K562 (cell line): Measurements from ENCODE around the gene TMEM245. TPM values are rescaled to one million over a fixed set of nuclear protein-coding genes. Genes with fewer than 3 reads are reported as not detected.

ENCODE experiments used
- BRF1 ChIP-seq: IDR thresholded peaks from 3 replicates; pipeline ENCODE4 v1.6.1; 2011; ENCODE audit warnings: borderline replicate concordance, mild to moderate bottlenecking; ENCODE audit not compliant: insufficient read length; ENCODE audit errors: extremely low read depth
- COPS2 ChIP-seq: fragments of 450-650 bp; conservative IDR thresholded peaks from 2 replicates; pipeline ENCODE4 v1.6.1; 2016; ENCODE audit warnings: mild to moderate bottlenecking, moderate library complexity
- ETV6 ChIP-seq, 3 experiments: fragments of 150-350 bp in 1 of 3; sonication (generic) in 1 of 3; formaldehyde crosslinking in 1 of 3; IDR thresholded peaks; 2 replicates each; pipeline versions ENCODE4 v1.6.1 to v1.8.0; 2014 to 2022; ENCODE audit warnings: borderline replicate concordance in 2 of 3, low read depth in 2 of 3, antibody characterized with exemption in 1 of 3, low read length in 1 of 3, mild to moderate bottlenecking in 1 of 3, missing genetic modification reagents in 1 of 3
- L3MBTL2 ChIP-seq: fragments of 450-650 bp; IDR thresholded peaks from 2 replicates; pipeline ENCODE4 v1.6.1; 2016; ENCODE audit warnings: mild to moderate bottlenecking, moderate library complexity
- NCOR1 ChIP-seq: fragments of 450-650 bp; IDR thresholded peaks from 2 replicates; pipeline ENCODE4 v1.6.1; 2016; ENCODE audit warnings: mild to moderate bottlenecking, moderate library complexity
- POLR2B ChIP-seq: fragments of 450-650 bp; IDR thresholded peaks from 2 replicates; pipeline ENCODE4 v1.6.1; 2018; ENCODE audit warnings: low read depth; ENCODE audit not compliant: partially characterized antibody
- SAFB ChIP-seq: fragments of 200-400 bp; formaldehyde crosslinking; IDR thresholded peaks from 2 replicates; pipeline ENCODE4 v1.6.1; 2017; ENCODE audit warnings: low read depth, low read length, borderline replicate concordance
- SIN3A ChIP-seq, 2 experiments: fragments of 150-350 bp in 1 of 2; IDR thresholded peaks; 2 replicates each; pipeline ENCODE4 v1.6.1; 2011 to 2016; ENCODE audit warnings: borderline replicate concordance in 2 of 2, low read depth in 2 of 2, low read length in 2 of 2, mild to moderate bottlenecking in 2 of 2, moderate library complexity in 2 of 2; ENCODE audit not compliant: control insufficient read depth in 1 of 2
- SIX5 ChIP-seq, 2 experiments: IDR thresholded peaks; 2 replicates each; pipeline ENCODE4 v1.6.1; 2011; ENCODE audit warnings: low read length in 2 of 2, borderline replicate concordance in 1 of 2, low read depth in 1 of 2, mild to moderate bottlenecking in 1 of 2, moderate library complexity in 1 of 2; ENCODE audit not compliant: insufficient read depth in 1 of 2
- XRCC4 ChIP-seq: IDR thresholded peaks from one replicate; pipeline ENCODE4 v1.6.1; 2011; ENCODE audit not compliant: insufficient read depth, insufficient read length; ENCODE audit errors: extremely low read depth
- ZNF12 ChIP-seq: sonication (generic); formaldehyde crosslinking; IDR thresholded peaks from 2 replicates; pipeline ENCODE4 v1.4.0; 2020; ENCODE audit warnings: mild to moderate bottlenecking, missing genetic modification reagents
- ZNF507 ChIP-seq: conservative IDR thresholded peaks from 2 replicates; pipeline ENCODE4 v1.6.1; 2017; ENCODE audit warnings: missing genetic modification characterization, missing compliant biosample characterization
- polyA plus RNA-seq, 8 experiments: library from polyadenylated mRNA; depleted of rRNA in 4 of 8; stranded (reverse) in 5 of 8; unstranded in 3 of 8; fragments of >200 nt; fragmentation: Nextera tagmentation in 2 of 8; fragmentation: Illumina TruSeq in 1 of 8; extraction: Ambion mirVana in 2 of 8; extraction: Trizol in 1 of 8; gene quantifications; 2 replicates each; pipeline versions ENCODE4 v1.2.1 to v1.2.3, GENCODE V29; 2011 to 2014; ENCODE audit warnings: inconsistent platforms in 1 of 8, missing spikeins in 1 of 8
- total RNA-seq, 7 experiments: library from RNA; depleted of rRNA in 6 of 7; stranded (reverse); fragments of >200 nt in 6 of 7; fragmentation: Illumina TruSeq in 2 of 7; extraction: Trizol in 2 of 7; gene quantifications; 2 replicates each; pipeline versions ENCODE4 v1.2.1 to v1.2.3, GENCODE V29; 2011 to 2021; ENCODE audit warnings: low replicate concordance in 1 of 7
- TF ChIP-seq, protein P1 (sequence below): IDR thresholded peaks from 3 replicates; pipeline ENCODE4 v1.6.1; 2011; ENCODE audit warnings: borderline replicate concordance, mild to moderate bottlenecking, moderate library complexity; ENCODE audit not compliant: insufficient read length; ENCODE audit errors: extremely low read depth
- TF ChIP-seq, protein P2 (sequence below): sonication (generic); formaldehyde crosslinking; IDR thresholded peaks from 2 replicates; pipeline ENCODE4 v1.8.1; 2023; ENCODE audit warnings: mild to moderate bottlenecking, missing genetic modification reagents
- TF ChIP-seq, protein P3 (sequence below): fragments of 450-650 bp; formaldehyde crosslinking; IDR thresholded peaks from 2 replicates; pipeline ENCODE4 v1.4.0; 2020; ENCODE audit warnings: mild to moderate bottlenecking, moderate library complexity
- TF ChIP-seq, protein P4 (sequence below), 2 experiments: fragments of 450-650 bp in 1 of 2; sonication (generic) in 1 of 2; formaldehyde crosslinking in 1 of 2; IDR thresholded peaks in 1 of 2; conservative IDR thresholded peaks in 1 of 2; 2 replicates each; pipeline versions ENCODE4 v1.6.1 to v1.8.1; 2016 to 2023; ENCODE audit warnings: mild to moderate bottlenecking in 2 of 2, moderate library complexity in 2 of 2, inconsistent platforms in 1 of 2, missing genetic modification reagents in 1 of 2

Gene TMEM245
- total and polyA plus RNA-seq, 9 of the 15 experiments (the other 6 are each of a cell fraction or from before 2014, with no cell fraction given), result 8.5 to 43.2 (median 24.3) TPM

DNA sequence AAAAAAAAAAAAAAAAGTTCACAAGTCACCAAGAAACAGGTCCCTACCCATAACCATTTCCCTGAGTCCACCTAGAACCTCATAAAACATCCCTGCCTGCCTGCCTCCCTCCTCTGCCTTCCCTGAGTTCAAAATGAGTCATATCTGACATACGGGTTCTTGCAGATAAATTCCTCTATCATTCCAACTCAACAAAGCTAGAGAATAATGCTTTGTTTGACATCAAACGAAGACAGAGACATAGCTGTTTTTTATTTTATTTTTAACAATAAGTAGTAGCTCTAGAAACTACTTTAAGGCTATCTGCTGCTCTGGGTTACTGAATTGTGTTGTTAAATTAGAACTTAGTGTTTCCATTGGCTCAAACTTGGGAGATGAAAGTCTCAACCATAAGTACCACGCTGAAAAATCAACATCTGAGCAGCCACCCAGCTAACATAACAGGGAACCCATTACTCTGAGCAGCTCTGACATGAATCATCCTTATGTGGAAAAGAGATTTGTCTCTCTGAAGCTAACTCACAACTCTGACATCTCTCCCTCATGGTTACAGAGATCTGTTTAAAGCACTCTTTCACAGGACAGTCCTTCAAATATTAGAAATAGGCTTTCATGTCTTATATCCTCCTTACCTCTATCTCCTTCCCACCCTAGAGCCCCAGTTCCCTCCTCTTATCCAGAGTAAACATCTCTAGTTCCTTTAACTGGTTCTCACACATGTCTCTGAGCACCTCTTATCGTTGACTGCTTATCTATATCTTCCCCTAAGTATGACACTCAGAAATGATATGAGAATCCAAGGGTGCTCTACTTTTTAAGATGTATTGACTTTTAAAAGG is 12.1 kb downstream of the TMEM245 start (continued):
- TF ChIP-seq, protein P1, sequence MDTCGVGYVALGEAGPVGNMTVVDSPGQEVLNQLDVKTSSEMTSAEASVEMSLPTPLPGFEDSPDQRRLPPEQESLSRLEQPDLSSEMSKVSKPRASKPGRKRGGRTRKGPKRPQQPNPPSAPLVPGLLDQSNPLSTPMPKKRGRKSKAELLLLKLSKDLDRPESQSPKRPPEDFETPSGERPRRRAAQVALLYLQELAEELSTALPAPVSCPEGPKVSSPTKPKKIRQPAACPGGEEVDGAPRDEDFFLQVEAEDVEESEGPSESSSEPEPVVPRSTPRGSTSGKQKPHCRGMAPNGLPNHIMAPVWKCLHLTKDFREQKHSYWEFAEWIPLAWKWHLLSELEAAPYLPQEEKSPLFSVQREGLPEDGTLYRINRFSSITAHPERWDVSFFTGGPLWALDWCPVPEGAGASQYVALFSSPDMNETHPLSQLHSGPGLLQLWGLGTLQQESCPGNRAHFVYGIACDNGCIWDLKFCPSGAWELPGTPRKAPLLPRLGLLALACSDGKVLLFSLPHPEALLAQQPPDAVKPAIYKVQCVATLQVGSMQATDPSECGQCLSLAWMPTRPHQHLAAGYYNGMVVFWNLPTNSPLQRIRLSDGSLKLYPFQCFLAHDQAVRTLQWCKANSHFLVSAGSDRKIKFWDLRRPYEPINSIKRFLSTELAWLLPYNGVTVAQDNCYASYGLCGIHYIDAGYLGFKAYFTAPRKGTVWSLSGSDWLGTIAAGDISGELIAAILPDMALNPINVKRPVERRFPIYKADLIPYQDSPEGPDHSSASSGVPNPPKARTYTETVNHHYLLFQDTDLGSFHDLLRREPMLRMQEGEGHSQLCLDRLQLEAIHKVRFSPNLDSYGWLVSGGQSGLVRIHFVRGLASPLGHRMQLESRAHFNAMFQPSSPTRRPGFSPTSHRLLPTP, result no peak
- TF ChIP-seq, protein P2, sequence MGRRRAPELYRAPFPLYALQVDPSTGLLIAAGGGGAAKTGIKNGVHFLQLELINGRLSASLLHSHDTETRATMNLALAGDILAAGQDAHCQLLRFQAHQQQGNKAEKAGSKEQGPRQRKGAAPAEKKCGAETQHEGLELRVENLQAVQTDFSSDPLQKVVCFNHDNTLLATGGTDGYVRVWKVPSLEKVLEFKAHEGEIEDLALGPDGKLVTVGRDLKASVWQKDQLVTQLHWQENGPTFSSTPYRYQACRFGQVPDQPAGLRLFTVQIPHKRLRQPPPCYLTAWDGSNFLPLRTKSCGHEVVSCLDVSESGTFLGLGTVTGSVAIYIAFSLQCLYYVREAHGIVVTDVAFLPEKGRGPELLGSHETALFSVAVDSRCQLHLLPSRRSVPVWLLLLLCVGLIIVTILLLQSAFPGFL (CRISPR knock-in tag), result no peak
- TF ChIP-seq BRF1, result no peak
- TF ChIP-seq POLR2B, result no peak
- TF ChIP-seq COPS2, result no peak
- TF ChIP-seq ZNF507 (tag), result no peak
- peak in 1 of 2 experiments; percentile 68; a peak in 2 of 4 replicates for TF ChIP-seq ETV6 (IDR thresholded peaks at IDR 0.05; ENCODE audit: borderline replicate concordance in 1 of 2, low read depth in 2 of 2, low read length in 1 of 2)
- TF ChIP-seq ETV6 (CRISPR knock-in tag; IDR thresholded peaks at IDR 0.05; ENCODE audit: borderline replicate concordance), result no peak
- no peak for TF ChIP-seq SAFB
- TF ChIP-seq NCOR1, result peak; percentile 78
- peak; percentile 47 for TF ChIP-seq L3MBTL2
- no peak for TF ChIP-seq SIX5 (IDR thresholded peaks at IDR 0.05; ENCODE audit: borderline replicate concordance in 1 of 2, insufficient read depth in 1 of 2, low read depth in 1 of 2, low read length in 2 of 2)
- TF ChIP-seq, protein P3, sequence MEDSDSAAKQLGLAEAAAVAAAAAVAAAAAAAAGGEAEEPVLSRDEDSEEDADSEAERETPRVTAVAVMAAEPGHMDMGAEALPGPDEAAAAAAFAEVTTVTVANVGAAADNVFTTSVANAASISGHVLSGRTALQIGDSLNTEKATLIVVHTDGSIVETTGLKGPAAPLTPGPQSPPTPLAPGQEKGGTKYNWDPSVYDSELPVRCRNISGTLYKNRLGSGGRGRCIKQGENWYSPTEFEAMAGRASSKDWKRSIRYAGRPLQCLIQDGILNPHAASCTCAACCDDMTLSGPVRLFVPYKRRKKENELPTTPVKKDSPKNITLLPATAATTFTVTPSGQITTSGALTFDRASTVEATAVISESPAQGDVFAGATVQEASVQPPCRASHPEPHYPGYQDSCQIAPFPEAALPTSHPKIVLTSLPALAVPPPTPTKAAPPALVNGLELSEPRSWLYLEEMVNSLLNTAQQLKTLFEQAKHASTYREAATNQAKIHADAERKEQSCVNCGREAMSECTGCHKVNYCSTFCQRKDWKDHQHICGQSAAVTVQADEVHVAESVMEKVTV (CRISPR knock-in tag), result no peak
- no peak for TF ChIP-seq XRCC4
- no peak for TF ChIP-seq ZNF12 (CRISPR knock-in tag)
- TF ChIP-seq, protein P4, sequence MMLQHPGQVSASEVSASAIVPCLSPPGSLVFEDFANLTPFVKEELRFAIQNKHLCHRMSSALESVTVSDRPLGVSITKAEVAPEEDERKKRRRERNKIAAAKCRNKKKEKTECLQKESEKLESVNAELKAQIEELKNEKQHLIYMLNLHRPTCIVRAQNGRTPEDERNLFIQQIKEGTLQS (IDR thresholded peaks at IDR 0.05), result peak; percentile 79
- TF ChIP-seq, protein P4 (CRISPR knock-in tag; conservative IDR thresholded peaks at IDR 0.05), result no peak
- no peak for TF ChIP-seq SIN3A (IDR thresholded peaks at IDR 0.05; ENCODE audit: borderline replicate concordance in 2 of 2, control insufficient read depth in 1 of 2, low read depth in 2 of 2, low read length in 2 of 2)
